Natural killer cell (primary cell): ENCODE measurements around the gene RCL1. TPM values are rescaled to one million over a fixed set of nuclear protein-coding genes. Genes with fewer than 3 reads are reported as not detected.
"Not testable (repeated sequence)": the region's sequence is repeated elsewhere in the genome, so short reads cannot be mapped to it uniquely, and the experiment has no call there.

Experiments
- ATAC-seq, 3 donors: fragments of 150-1000 bp in 2 of 3; fragments of 200-7000 bp in 1 of 3; cut with Tn5 transposase; 1 replicate in 1 of 3; 2 replicates in 2 of 3; pipeline ENCODE4 v1.10.0; 2021; ENCODE audit warnings: mild to moderate bottlenecking in 2 of 3, moderate library complexity in 2 of 3
- DNase-seq, 2 donors: peaks; one replicate each; pipeline versions ENCODE4 v3.0.0 to v3.0.0-alpha.2; 2013 to 2021; ENCODE audit warnings: mixed read lengths in 1 of 2
- H3K27ac ChIP-seq: one replicate; pipeline ENCODE4 v1.5.1; 2013; ENCODE audit warnings: mild to moderate bottlenecking, low read length
- H3K27me3 ChIP-seq: one replicate; pipeline ENCODE4 v1.6.1; 2013; ENCODE audit warnings: low read length; ENCODE audit not compliant: control insufficient read depth, insufficient read depth
- H3K36me3 ChIP-seq: one replicate; pipeline ENCODE4 v1.6.1; 2013; ENCODE audit warnings: low read length; ENCODE audit not compliant: control insufficient read depth, insufficient read depth
- H3K4me1 ChIP-seq: one replicate; pipeline ENCODE4 v1.6.1; 2013; ENCODE audit warnings: low read length; ENCODE audit not compliant: control insufficient read depth, insufficient read depth
- H3K4me3 ChIP-seq: one replicate; pipeline ENCODE4 v1.5.1; 2013; ENCODE audit warnings: low read length
- H3K9me3 ChIP-seq: one replicate; pipeline ENCODE4 v1.6.1; 2013; ENCODE audit warnings: low read length; ENCODE audit not compliant: control insufficient read depth, insufficient read depth
- H3K27ac Mint-ChIP-seq, 2 donors: one replicate each; pipeline ENCODE4 v1.8.0; 2022; ENCODE audit warnings: mild to moderate bottlenecking in 2 of 2, mixed read lengths in 2 of 2, moderate library complexity in 1 of 2
- H3K27me3 Mint-ChIP-seq, 2 donors: one replicate each; pipeline ENCODE4 v1.8.0; 2022; ENCODE audit warnings: low read depth in 2 of 2, mixed read lengths in 2 of 2
- H3K36me3 Mint-ChIP-seq: one replicate; pipeline ENCODE4 v1.8.0; 2022; ENCODE audit warnings: mixed read lengths
- H3K4me1 Mint-ChIP-seq, 2 donors: one replicate each; pipeline ENCODE4 v1.8.0; 2022; ENCODE audit warnings: mixed read lengths in 2 of 2
- H3K4me3 Mint-ChIP-seq: one replicate; pipeline ENCODE4 v1.8.0; 2022; ENCODE audit warnings: mild to moderate bottlenecking, moderate library complexity, mixed read lengths
- H3K9me3 Mint-ChIP-seq, 2 donors: one replicate each; pipeline ENCODE4 v1.8.0; 2022; ENCODE audit warnings: mixed read lengths in 2 of 2
- CTCF ChIP-seq: fragments of 200-600 bp; IDR thresholded peaks from one replicate; pipeline ENCODE4 v1.8.0; 2022; ENCODE audit warnings: antibody characterized with exemption
- WGBS: methylation state at CpG from one replicate; pipeline ENCODE4 v1.1.7; 2013; ENCODE audit warnings: missing lambda C conversion rate; ENCODE audit not compliant: insufficient coverage; 5-methylcytosine and 5-hydroxymethylcytosine counted together
- intact Hi-C: fragments of 100-400 bp; cut with micrococcal nuclease; formaldehyde crosslinking; loops from one replicate; pipeline ENCODE4 v1.14.2; 2022
- total RNA-seq, 4 donors: library from RNA; stranded (reverse); fragments of 120-200 nt in 1 of 4; gene quantifications; one replicate each; pipeline versions ENCODE4 v1.2.3 to v1.2.4, GENCODE V29; 2013 to 2022

The RCL1 gene
- total RNA-seq, 3 donors from 2014 or later (not counting 1 experiment from before 2014, with no cell fraction given), result 18.1 to 26.3 (median 23.0) TPM

GRCh38 chr9:4793459-4794395 lies 983 bp downstream of the RCL1 start:
- Histone ChIP-seq H3K36me3 (no peaks in the 10 kb centered on the region), H3K27ac (peak overlapping the region; percentile 37), H3K9me3 (no peaks in the 10 kb centered on the region), H3K4me3 (peak overlapping the region; percentile 81), H3K4me1 (peaks cover 21% of the 10 kb centered on the region), H3K27me3 (no peaks in the 10 kb centered on the region)
- ATAC-seq, result no peak
- H3K36me3 Mint-ChIP-seq, result no peaks in the 10 kb centered on the region
- H3K9me3 Mint-ChIP-seq, result no peaks in the 10 kb centered on the region
- H3K27me3 Mint-ChIP-seq, result peaks cover 2 to 18% of the 10 kb centered on the region in 2 donors
- peak overlapping the region; percentile 89 for H3K27ac Mint-ChIP-seq
- peak in 1 of 2 donors; percentile 25 for DNase-seq
- peak overlapping the region; percentile 94 for H3K4me3 Mint-ChIP-seq
- 20% methylated on average over 23 of the region's 23 CpGs for WGBS
- H3K4me1 Mint-ChIP-seq, result peaks cover 33 to 36% of the 10 kb centered on the region in 2 donors
- intact Hi-C loops, result loop anchor here (2.0 to 5.0 kb wide), 3 partner anchors 31 to 834 kb away; partner anchors contain the start of genes CDC37L1 and RIC1
- no peak for TF ChIP-seq CTCF

- no peak for TF ChIP-seq CTCF
- Histone ChIP-seq H3K27me3 (no peaks in the 10 kb centered on the region), H3K4me1 (peaks cover 21% of the 10 kb centered on the region), H3K36me3 (no peaks in the 10 kb centered on the region), H3K4me3 (no peak overlapping the region), H3K27ac (no peak overlapping the region), H3K9me3 (no peaks in the 10 kb centered on the region)
- WGBS, result 97% methylated on average over 4 of the region's 4 CpGs
- Mint-ChIP-seq H3K27me3 (peaks cover 0 to 12% of the 10 kb centered on the region in 2 donors), H3K4me3 (peak overlapping the region; percentile 94), H3K9me3 (no peaks in the 10 kb centered on the region), H3K27ac (no peak overlapping the region), H3K36me3 (no peaks in the 10 kb centered on the region), H3K4me1 (peaks cover 36 to 38% of the 10 kb centered on the region in 2 donors)
- ATAC-seq, result no peak
- intact Hi-C loops, result loop anchor here (5.0 kb wide), 2 partner anchors 58 to 833 kb away; partner anchors contain the start of gene RIC1
- no peak for DNase-seq
Measured at GRCh38 chr9:4794691-4795090, 1.9 kb downstream of the RCL1 start.

GRCh38 chr9:4795108-4795507 lies 2.4 kb downstream of the RCL1 start:
- H3K27ac Mint-ChIP-seq, H3K27me3 Mint-ChIP-seq, H3K27me3 ChIP-seq, ATAC-seq, H3K9me3 ChIP-seq, H3K27ac ChIP-seq, H3K4me3 ChIP-seq, DNase-seq, H3K36me3 Mint-ChIP-seq, H3K9me3 Mint-ChIP-seq, H3K36me3 ChIP-seq: not testable (repeated sequence)
- intact Hi-C loops, result loop anchor here (5.0 kb wide), 1 partner anchor 57 kb away; no protein-coding TSS in a partner anchor
- peaks cover 21% of the 10 kb centered on the region for H3K4me1 ChIP-seq
- H3K4me1 Mint-ChIP-seq, result peaks cover 36 to 38% of the 10 kb centered on the region in 2 donors
- WGBS, result 99% methylated on average over 9 of the region's 10 CpGs
- peak overlapping the region; percentile 94 for H3K4me3 Mint-ChIP-seq

- H3K9me3 Mint-ChIP-seq, result no peaks in the 10 kb centered on the region
- Histone ChIP-seq H3K4me3 (no peak overlapping the region), H3K9me3 (no peaks in the 10 kb centered on the region), H3K4me1 (peaks cover 21% of the 10 kb centered on the region), H3K36me3 (no peaks in the 10 kb centered on the region), H3K27me3 (no peaks in the 10 kb centered on the region), H3K27ac (no peak overlapping the region)
- 100% methylated on average over 2 of the region's 2 CpGs for WGBS
- TF ChIP-seq CTCF, result no peak
- no peak overlapping the region for H3K27ac Mint-ChIP-seq
- peaks cover 34 to 36% of the 10 kb centered on the region in 2 donors for H3K4me1 Mint-ChIP-seq
- DNase-seq (no peak), ATAC-seq (no peak)
- no peak overlapping the region for H3K4me3 Mint-ChIP-seq
- H3K27me3 Mint-ChIP-seq, result no peaks in the 10 kb centered on the region
- no peaks in the 10 kb centered on the region for H3K36me3 Mint-ChIP-seq
- intact Hi-C loops, result loop anchor here (5.0 kb wide), 1 partner anchor 56 kb away; no protein-coding TSS in a partner anchor
Measured at GRCh38 chr9:4796530-4796929, 3.8 kb downstream of the RCL1 start.
